Sciatic nerve (tissue), 2 donors: Measurements from ENCODE around the gene WDR88. TPM values are rescaled to one million over a fixed set of nuclear protein-coding genes. Genes with fewer than 3 reads are reported as not detected.

Experiments used
- ATAC-seq: fragments of 200-7000 bp; cut with Tn5 transposase; one replicate; pipeline ENCODE4 v1.9.1; 2020; ENCODE audit warnings: mild to moderate bottlenecking, moderate library complexity
- DNase-seq: peaks from one replicate; pipeline ENCODE4 v3.0.0-alpha.2; 2020; ENCODE audit warnings: low spot score
- intact Hi-C: fragments of 100-400 bp; cut with DNase I; formaldehyde crosslinking; loops from one replicate; pipeline ENCODE4 v1.14.2; 2022
- total RNA-seq: library from RNA; stranded (reverse); fragmentation: NEBNext Ultra II Directional; extraction: Animal tissue kit (Norgen Biotek cat#: 25700); gene quantifications from one replicate; pipeline ENCODE4 v1.2.1, GENCODE V29; 2021
- donor health status: DM: no; HTN: no; CAD: no.
- donor health status: DM: no; HTN: no; CAD: no.

WDR88 gene
- not detected for total RNA-seq

GRCh38 chr19:33132021-33132420 lies at the start of gene WDR88:
Gene WDR88, plus strand, starts transcription at chr19:33132114. Its CDS starts 56 bp downstream, at chr19:33132170.
- intact Hi-C loops, result no loop called here
- ATAC-seq, result no peak
- DNase-seq, result no peak

GRCh38 chr19:33085570-33086128 lies 46.3 kb upstream of the WDR88 start:
- ATAC-seq (no peak), DNase-seq (no peak)
- intact Hi-C loops, result no loop called here

- intact Hi-C loops, result no loop called here
- ATAC-seq (no peak), DNase-seq (no peak)
Observed at GRCh38 chr19:33086955-33087354, 45.0 kb upstream of the WDR88 start.

- no peak for ATAC-seq
- intact Hi-C loops, result no loop called here
- no peak for DNase-seq
Observed at GRCh38 chr19:33089010-33089409, 42.9 kb upstream of the WDR88 start.

GRCh38 chr19:33090179-33090578 lies 41.7 kb upstream of the WDR88 start:
- intact Hi-C loops, result no loop called here
- DNase-seq (no peak), ATAC-seq (no peak)

GRCh38 chr19:33093420-33094210 lies 38.3 kb upstream of the WDR88 start:
- no peak for ATAC-seq
- DNase-seq, result no peak
- intact Hi-C loops, result no loop called here

GRCh38 chr19:33094436-33095067 lies 37.4 kb upstream of the WDR88 start:
- no peak for ATAC-seq
- no peak for DNase-seq
- intact Hi-C loops, result no loop called here

GRCh38 chr19:33096005-33096404 lies 35.9 kb upstream of the WDR88 start:
- ATAC-seq, result no peak
- intact Hi-C loops, result no loop called here
- no peak for DNase-seq

GRCh38 chr19:33098055-33098534 lies 33.8 kb upstream of the WDR88 start:
- intact Hi-C loops, result no loop called here
- no peak for DNase-seq
- ATAC-seq, result no peak

GRCh38 chr19:33100894-33101644 lies 30.8 kb upstream of the WDR88 start:
- intact Hi-C loops, result no loop called here
- DNase-seq, result no peak
- no peak for ATAC-seq

- intact Hi-C loops, result no loop called here
- no peak for ATAC-seq
- DNase-seq, result no peak
Observed at GRCh38 chr19:33102893-33103292, 29.0 kb upstream of the WDR88 start.

GRCh38 chr19:33108161-33108560 lies 23.8 kb upstream of the WDR88 start:
- ATAC-seq, result no peak

GRCh38 chr19:33110137-33110910 lies 21.6 kb upstream of the WDR88 start:
- DNase-seq (no peak), ATAC-seq (no peak)
- intact Hi-C loops, result no loop called here

More at GRCh38 chr19:33108161-33108560, 23.8 kb upstream of the WDR88 start:
- intact Hi-C loops, result no loop called here
- no peak for DNase-seq

GRCh38 chr19:33111587-33111986 lies 20.3 kb upstream of the WDR88 start:
- no peak for DNase-seq
- ATAC-seq, result no peak
- intact Hi-C loops, result no loop called here

GRCh38 chr19:33114312-33114711 lies 17.6 kb upstream of the WDR88 start:
- ATAC-seq, result no peak
- DNase-seq, result no peak
- intact Hi-C loops, result no loop called here

GRCh38 chr19:33117501-33117900 lies 14.4 kb upstream of the WDR88 start:
- DNase-seq (no peak), ATAC-seq (no peak)
- intact Hi-C loops, result no loop called here

- DNase-seq, result no peak
- intact Hi-C loops, result no loop called here
- ATAC-seq, result no peak
Observed at GRCh38 chr19:33118643-33119042, 13.3 kb upstream of the WDR88 start.

GRCh38 chr19:33124207-33125098 lies 7.5 kb upstream of the WDR88 start:
- intact Hi-C loops, result no loop called here
- ATAC-seq (no peak), DNase-seq (no peak)
